ACC112 (cell line): ENCODE data around the gene P2RX7.
"Not testable (repeated sequence)": the region's sequence is repeated elsewhere in the genome, so short reads cannot be mapped to it uniquely, and the experiment has no call there.

Source experiments
- H2AFZ ChIP-seq: fragments of 200-600 bp; sonication (generic); one replicate; pipeline ENCODE4 v1.6.0; 2017; ENCODE audit warnings: antibody characterized with exemption, low read length; ENCODE audit not compliant: unreplicated experiment
- H3K27ac ChIP-seq: fragments of 200-600 bp; sonication (generic); 2 replicates; pipeline ENCODE4 v1.5.1; 2014; ENCODE audit warnings: low read depth, mild to moderate bottlenecking, antibody characterized with exemption, low read length, moderate library complexity
- H3K27me3 ChIP-seq: fragments of 200-600 bp; sonication (generic); 2 replicates; pipeline ENCODE4 v1.6.1; 2014; ENCODE audit warnings: mild to moderate bottlenecking, antibody characterized with exemption, low read length, moderate library complexity, mixed read lengths; ENCODE audit not compliant: insufficient read depth
- H3K36me3 ChIP-seq: fragments of 200-600 bp; sonication (generic); 2 replicates; pipeline ENCODE4 v1.6.1; 2016; ENCODE audit warnings: mild to moderate bottlenecking, antibody characterized with exemption, low read length, moderate library complexity, mixed read lengths; ENCODE audit not compliant: insufficient read depth
- H3K4me1 ChIP-seq: fragments of 200-600 bp; sonication (generic); one replicate; pipeline ENCODE4 v1.6.1; 2016; ENCODE audit warnings: low read length, mixed read lengths; ENCODE audit not compliant: insufficient read depth, unreplicated experiment, control insufficient read depth
- H3K4me3 ChIP-seq: fragments of 200-600 bp; sonication (generic); 2 replicates; pipeline ENCODE4 v1.5.1; 2014; ENCODE audit warnings: mild to moderate bottlenecking, low read depth, low read length
- H3K79me2 ChIP-seq: fragments of 200-600 bp; sonication (generic); one replicate; pipeline ENCODE4 v1.6.0; 2016; ENCODE audit warnings: low read length; ENCODE audit not compliant: control insufficient read depth, unreplicated experiment, insufficient read depth

Gene P2RX7

DNA sequence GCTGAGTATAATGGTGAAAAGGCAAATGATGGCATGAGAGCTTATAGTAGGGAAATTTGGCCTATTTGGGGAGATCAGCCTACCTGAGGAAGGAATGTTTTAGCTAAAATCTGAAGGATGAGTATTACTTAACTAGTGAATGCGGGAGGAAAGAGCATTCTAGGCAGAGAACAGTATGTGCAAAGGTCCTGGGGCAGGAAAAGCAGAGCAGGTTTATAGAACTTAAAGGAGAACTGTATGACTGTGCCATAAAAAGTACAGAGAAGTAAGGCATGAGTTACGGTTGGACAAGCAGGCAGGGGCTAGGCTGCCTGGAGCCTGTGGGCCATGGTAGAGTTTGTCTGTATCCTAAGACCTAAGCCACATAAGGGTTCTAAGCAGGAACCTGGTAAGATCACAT, 55.6 kb downstream of the P2RX7 start:
- Histone ChIP-seq H3K36me3 (no peaks in the 10 kb centered on the region), H3K4me1 (peaks cover 15% of the 10 kb centered on the region), H3K4me3 (no peak overlapping the region), H3K79me2 (no peaks in the 10 kb centered on the region), H3K27ac (no peak overlapping the region), H2AFZ (no peak overlapping the region), H3K27me3 (no peaks in the 10 kb centered on the region)

GRCh38 chr12:121189131-121189530, 56.5 kb downstream of the P2RX7 start:
- H3K27ac ChIP-seq: no peak overlapping the region
- no peak overlapping the region for H2AFZ ChIP-seq
- H3K79me2 ChIP-seq: no peaks in the 10 kb centered on the region
- H3K4me3 ChIP-seq: no peak overlapping the region
- no peaks in the 10 kb centered on the region for H3K36me3 ChIP-seq
- H3K27me3 ChIP-seq: no peaks in the 10 kb centered on the region
- peaks cover 15% of the 10 kb centered on the region for H3K4me1 ChIP-seq

DNA sequence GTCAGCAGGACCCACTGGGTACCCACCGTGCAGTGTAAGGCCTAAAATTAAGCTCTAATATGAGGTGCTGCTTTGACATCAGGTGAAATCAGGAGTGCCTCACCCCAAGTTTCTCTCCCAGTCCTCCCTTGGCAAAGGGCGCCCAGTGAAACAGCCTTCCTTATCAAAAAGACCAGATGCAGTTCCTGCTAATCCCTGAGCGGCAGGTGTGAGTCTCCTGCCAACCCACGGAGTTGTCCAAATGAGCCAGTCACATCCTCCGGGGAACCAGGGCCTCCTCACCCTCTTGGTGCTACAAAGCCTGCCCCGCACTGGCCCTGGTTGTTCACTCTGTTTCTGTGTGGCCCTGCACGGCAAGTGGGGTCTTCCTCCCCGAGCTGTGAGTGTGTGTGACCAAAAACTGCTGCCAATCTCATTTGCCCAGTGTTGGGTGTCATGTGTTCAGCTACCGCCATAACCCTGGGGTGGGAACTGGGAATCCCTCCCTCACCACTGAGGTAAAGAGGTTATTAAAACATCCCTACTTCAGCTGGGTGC, 57.0 kb downstream of the P2RX7 start:
- Histone ChIP-seq H3K27ac (peak overlapping the region; percentile 83), H2AFZ (no peak overlapping the region), H3K36me3 (no peaks in the 10 kb centered on the region), H3K4me1 (peaks cover 15% of the 10 kb centered on the region), H3K27me3 (no peaks in the 10 kb centered on the region), H3K79me2 (no peaks in the 10 kb centered on the region), H3K4me3 (no peak overlapping the region)

DNA sequence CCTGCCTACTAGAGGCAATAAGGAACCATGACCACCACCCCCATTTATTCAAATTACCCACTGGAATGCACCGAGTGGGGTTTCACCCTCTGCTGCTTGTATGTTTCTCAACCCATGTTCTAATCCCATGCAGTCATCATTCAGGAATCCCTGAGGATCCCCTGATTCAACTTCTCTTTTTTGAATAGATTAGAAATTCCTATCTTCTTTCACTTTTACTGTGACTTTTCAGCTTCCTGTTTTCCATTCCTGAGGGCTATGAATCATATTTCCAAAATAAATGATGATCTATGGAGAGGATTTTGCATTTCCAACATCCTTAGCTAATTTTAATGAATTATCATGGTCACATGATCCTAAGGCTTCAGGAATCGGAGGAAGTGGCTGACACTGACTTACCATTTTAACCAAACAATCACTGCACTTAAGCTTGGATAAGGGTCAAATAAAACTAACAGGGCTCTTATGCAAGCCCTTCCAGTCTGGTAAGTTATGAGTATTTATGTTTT, 57.9 kb downstream of the P2RX7 start:
- Histone ChIP-seq H3K36me3 (no peaks in the 10 kb centered on the region), H3K4me3 (peak overlapping the region; percentile 12), H3K79me2 (no peaks in the 10 kb centered on the region), H2AFZ (peak overlapping the region; percentile 26), H3K4me1 (peaks cover 15% of the 10 kb centered on the region), H3K27me3 (no peaks in the 10 kb centered on the region), H3K27ac (peak overlapping the region; percentile 83)

- no peaks in the 10 kb centered on the region for H3K36me3 ChIP-seq
- H3K4me3 ChIP-seq: peak overlapping the region; percentile 12
- H3K27me3 ChIP-seq: no peaks in the 10 kb centered on the region
- H3K27ac ChIP-seq: peak overlapping the region; percentile 83
- no peaks in the 10 kb centered on the region for H3K79me2 ChIP-seq
- H2AFZ ChIP-seq: peak overlapping the region; percentile 26
- peaks cover 15% of the 10 kb centered on the region for H3K4me1 ChIP-seq
Measured at GRCh38 chr12:121191151-121191550, 58.5 kb downstream of the P2RX7 start.

DNA sequence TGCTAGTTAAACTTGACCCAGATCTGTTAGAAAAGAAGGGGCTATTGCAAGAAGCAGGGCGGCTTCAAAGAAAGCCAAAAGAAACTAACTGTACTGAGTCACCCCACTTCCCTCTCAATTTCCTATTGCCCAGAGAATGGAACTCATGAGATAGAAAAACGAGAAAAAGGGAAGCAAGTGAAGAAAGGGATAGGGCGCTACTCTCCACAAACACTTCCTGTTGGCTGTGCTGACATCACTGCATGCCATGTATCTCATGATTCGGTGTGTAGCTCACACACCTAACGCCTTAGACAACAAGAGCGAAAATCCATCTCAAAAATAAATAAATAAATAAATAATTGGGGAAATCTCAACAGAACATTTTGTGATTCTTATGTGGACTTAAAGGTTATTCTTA, 64.2 kb downstream of the P2RX7 start:
- H3K4me3 ChIP-seq: no peak overlapping the region
- H3K36me3 ChIP-seq: no peaks in the 10 kb centered on the region
- no peak overlapping the region for H3K27ac ChIP-seq
- no peak overlapping the region for H2AFZ ChIP-seq
- no peaks in the 10 kb centered on the region for H3K27me3 ChIP-seq
- no peaks in the 10 kb centered on the region for H3K79me2 ChIP-seq
- H3K4me1 ChIP-seq: no peaks in the 10 kb centered on the region

DNA sequence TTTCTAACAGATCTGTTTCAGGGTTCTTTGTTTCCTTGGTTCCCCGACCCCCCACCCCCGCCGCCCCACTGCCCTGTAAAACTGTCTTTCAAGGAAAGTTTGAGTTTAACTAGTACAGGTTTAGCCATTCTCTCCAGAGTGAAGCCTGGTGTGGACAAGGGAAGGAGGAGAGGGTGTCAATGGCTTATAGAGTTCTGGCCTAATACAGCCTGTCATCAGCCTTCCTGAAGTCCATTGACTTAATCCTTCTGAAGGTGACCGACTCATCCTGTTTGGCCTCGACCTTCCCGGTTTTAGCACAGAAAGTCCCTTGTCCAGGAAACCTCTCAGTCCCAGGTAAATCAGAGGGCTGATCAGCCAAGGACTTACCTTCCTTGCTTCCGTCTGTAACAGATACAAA, 66.3 kb downstream of the P2RX7 start:
- no peak overlapping the region for H2AFZ ChIP-seq
- no peaks in the 10 kb centered on the region for H3K4me1 ChIP-seq
- no peak overlapping the region for H3K27ac ChIP-seq
- no peak overlapping the region for H3K4me3 ChIP-seq
- H3K79me2 ChIP-seq: no peaks in the 10 kb centered on the region
- H3K36me3 ChIP-seq: no peaks in the 10 kb centered on the region
- no peaks in the 10 kb centered on the region for H3K27me3 ChIP-seq

DNA sequence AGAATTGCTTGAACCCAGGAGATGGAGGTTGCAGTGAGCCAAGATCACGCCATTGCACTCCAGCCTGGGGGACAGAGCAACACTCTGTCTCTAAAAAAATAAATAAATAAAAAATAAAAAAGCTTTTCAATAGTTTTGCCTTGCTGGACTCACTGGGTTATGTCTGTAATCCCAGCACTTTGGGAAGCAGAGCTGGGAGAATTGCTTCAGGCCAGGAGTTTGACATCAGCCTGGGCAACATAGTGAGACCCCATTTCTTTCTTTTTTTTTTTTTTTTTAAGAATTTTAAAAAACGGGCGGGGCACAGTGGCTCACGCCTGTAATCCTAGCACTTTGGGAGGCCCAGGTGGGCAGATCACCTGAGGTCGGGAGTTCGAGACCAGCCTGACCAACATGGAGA, 68.5 kb downstream of the P2RX7 start:
- not testable (repeated sequence) for H3K79me2 ChIP-seq, H3K4me3 ChIP-seq, H3K36me3 ChIP-seq, H3K4me1 ChIP-seq, H3K27ac ChIP-seq, H3K27me3 ChIP-seq, H2AFZ ChIP-seq

DNA sequence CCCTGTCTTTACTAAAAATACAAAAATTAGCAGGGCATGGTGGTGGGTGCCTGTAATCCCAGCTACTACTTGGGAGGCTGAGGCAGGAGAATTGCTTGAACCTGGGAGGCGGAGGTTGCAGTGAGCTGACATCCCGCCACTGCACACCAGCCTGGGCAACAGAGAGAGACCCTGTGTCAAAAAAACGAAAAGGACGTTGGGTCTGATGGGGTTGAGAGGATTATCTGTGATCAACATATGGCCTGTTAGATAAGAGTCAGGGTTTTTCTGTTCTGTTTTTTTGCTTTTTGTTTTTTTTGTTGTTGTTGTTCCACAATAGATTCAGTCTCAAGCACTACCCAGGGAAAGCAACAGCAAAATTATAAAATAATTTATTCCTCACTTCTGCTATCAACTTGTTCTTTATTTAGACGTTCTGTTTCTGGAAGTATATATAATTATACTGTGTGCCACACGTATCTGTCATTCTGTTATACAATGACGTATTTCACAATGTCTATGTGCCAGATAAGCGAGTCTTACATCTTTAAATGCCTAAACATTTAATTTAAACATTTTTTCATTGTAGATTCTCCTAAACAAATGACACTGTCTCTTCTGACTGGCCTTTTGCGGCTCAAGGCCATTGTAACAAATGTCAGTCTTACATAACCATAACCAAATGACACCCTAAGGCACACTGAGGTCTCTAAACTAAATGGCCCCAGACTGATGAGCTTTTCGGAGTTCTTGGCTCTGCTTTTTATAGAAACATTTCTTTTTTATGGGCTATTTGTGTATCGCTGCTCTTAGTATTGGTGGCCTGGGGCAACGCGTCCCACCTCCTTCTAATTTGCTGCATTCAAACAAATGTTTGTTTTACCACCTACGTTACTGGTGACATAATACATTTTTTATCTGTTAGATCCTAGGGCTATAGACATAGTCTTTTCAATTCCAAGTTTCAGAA, 70.0 kb downstream of the P2RX7 start:
- H3K4me1 ChIP-seq: no peaks in the 10 kb centered on the region
- H3K4me3 ChIP-seq: no peak overlapping the region
- H2AFZ ChIP-seq: no peak overlapping the region
- no peaks in the 10 kb centered on the region for H3K79me2 ChIP-seq
- H3K27me3 ChIP-seq: no peaks in the 10 kb centered on the region
- H3K36me3 ChIP-seq: no peaks in the 10 kb centered on the region
- H3K27ac ChIP-seq: no peak overlapping the region

GRCh38 chr12:121203482-121203881, 70.8 kb downstream of the P2RX7 start:
- H3K4me1 ChIP-seq: no peaks in the 10 kb centered on the region
- H3K79me2 ChIP-seq: no peaks in the 10 kb centered on the region
- no peak overlapping the region for H2AFZ ChIP-seq
- no peaks in the 10 kb centered on the region for H3K36me3 ChIP-seq
- H3K27ac ChIP-seq: no peak overlapping the region
- H3K4me3 ChIP-seq: no peak overlapping the region
- H3K27me3 ChIP-seq: no peaks in the 10 kb centered on the region

DNA sequence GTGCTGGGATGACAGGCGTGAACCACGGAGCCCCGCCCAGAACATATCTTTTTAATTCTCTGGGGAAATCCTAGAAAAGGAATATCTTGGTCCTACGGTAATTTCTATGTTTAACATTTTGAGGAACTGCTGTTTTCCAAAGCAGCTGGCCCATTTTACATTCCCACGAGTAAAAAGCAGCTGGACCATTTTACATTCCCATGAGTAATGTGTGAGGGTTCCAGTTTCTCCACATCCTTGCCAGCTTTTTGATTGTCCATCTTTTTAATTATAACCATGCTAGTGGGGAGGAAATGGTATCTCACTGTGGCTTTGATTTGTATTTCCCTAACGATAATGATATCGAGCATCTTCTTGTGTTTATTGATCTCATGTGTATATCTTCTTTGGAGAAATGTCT, 72.8 kb downstream of the P2RX7 start:
- no peak overlapping the region for H2AFZ ChIP-seq
- H3K79me2 ChIP-seq: no peaks in the 10 kb centered on the region
- no peaks in the 10 kb centered on the region for H3K4me1 ChIP-seq
- H3K27ac ChIP-seq: no peak overlapping the region
- no peaks in the 10 kb centered on the region for H3K27me3 ChIP-seq
- no peak overlapping the region for H3K4me3 ChIP-seq
- no peaks in the 10 kb centered on the region for H3K36me3 ChIP-seq
